Fibroblast of the aortic adventitia (primary cell): ENCODE measurements around the gene FRMD5. TPM values are rescaled to one million over a fixed set of nuclear protein-coding genes. Genes with fewer than 3 reads are reported as not detected.
A peak's percentile ranks its signal among the peaks of the same experiment; 100 is the strongest.

Source experiments
- DNase-seq: peaks from one replicate; pipeline ENCODE4 v3.0.0-alpha.2; 2010; ENCODE audit warnings: low read depth
- H3K4me3 ChIP-seq: 2 replicates; pipeline ENCODE4 v1.5.1; 2011; ENCODE audit warnings: low read depth, mild to moderate bottlenecking, control low read depth, low read length, moderate library complexity
- CTCF ChIP-seq: IDR thresholded peaks from 2 replicates; pipeline ENCODE4 v1.5.1; 2011; ENCODE audit warnings: mild to moderate bottlenecking, low read length, control low read depth, inconsistent platforms; ENCODE audit not compliant: insufficient read depth
- total RNA-seq: library from RNA; depleted of rRNA; stranded (reverse); fragments of >200 nt; gene quantifications from 2 replicates; pipeline ENCODE4 v1.2.3, GENCODE V29; 2012; ENCODE audit warnings: low replicate concordance

The FRMD5 gene
- total RNA-seq, 1 donor, result 16.3 TPM

GRCh38 chr15:43881245-43881644, 313.8 kb downstream of the FRMD5 start:
- TF ChIP-seq CTCF, result no peak
- H3K4me3 ChIP-seq, result no peak overlapping the region
- no peak for DNase-seq

- TF ChIP-seq CTCF, result no peak
- DNase-seq, result peak; percentile 69
- H3K4me3 ChIP-seq, result no peak overlapping the region
Observed at GRCh38 chr15:43880406-43881194, 314.5 kb downstream of the FRMD5 start.

- DNase-seq, result no peak
- no peak for TF ChIP-seq CTCF
Observed at GRCh38 chr15:43879386-43880355, 315.4 kb downstream of the FRMD5 start.

GRCh38 chr15:43878446-43878845, 316.6 kb downstream of the FRMD5 start:
- TF ChIP-seq CTCF, result no peak
- no peak overlapping the region for H3K4me3 ChIP-seq
- DNase-seq, result no peak

More at GRCh38 chr15:43879386-43880355, 315.4 kb downstream of the FRMD5 start:
- H3K4me3 ChIP-seq, result no peak overlapping the region

GRCh38 chr15:43877371-43877770, 317.7 kb downstream of the FRMD5 start:
- no peak for TF ChIP-seq CTCF
- no peak for DNase-seq
- no peak overlapping the region for H3K4me3 ChIP-seq

- H3K4me3 ChIP-seq, result no peak overlapping the region
- TF ChIP-seq CTCF, result no peak
- DNase-seq, result no peak
Observed at GRCh38 chr15:43876872-43877271, 318.2 kb downstream of the FRMD5 start.
